Measurements from ENCODE around the gene NEK3.
"Not testable (repeated sequence)": the region's sequence is repeated elsewhere in the genome, so short reads cannot be mapped to it uniquely, and the experiment has no call there.

NEK3 gene

DNA sequence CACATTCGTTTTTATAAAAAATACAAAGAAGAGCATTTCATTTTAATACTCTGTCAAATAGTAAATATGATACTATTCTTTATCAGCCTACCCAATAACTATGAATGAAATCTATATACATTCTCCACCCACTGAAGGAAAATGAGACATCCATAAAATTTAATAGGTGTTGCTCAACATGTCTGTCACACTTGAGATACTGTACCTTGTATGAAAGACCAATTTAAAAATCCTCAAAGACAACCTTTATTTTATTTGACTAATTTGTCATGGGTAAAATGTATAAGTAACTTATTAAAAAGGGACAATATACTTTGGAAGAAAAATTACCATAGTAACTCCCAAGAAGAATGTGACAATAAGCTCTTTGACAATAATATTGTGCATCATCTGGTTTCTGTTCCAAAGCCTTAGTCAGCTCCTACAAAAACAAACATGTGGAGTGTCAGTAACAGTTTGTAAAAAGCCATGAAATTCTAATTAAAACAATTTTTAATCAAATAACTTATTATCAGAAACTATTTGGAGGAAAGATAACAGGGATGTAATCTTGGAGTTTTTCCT is 11.5 kb upstream of the NEK3 start:
- DNase-seq (ENCODE audit: low read depth, low spot score) = not testable (repeated sequence)

DNA sequence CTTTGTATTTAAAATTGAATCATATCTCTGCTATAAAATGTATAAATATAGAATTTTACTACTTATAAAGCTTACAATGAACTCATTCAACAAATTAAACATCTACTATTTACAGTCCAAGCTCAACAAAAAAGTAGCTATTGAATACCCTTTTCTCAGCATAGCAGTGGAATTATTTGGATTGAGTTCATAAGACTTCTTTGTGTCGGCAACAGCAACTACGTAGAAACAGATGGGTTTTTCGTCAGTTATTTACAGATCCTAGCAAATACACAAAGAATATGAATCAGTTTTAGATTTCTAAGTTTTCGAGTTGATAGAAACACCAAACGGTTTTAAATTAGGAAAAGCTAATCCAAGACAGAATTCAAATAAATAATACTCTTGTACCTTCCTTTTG is 10.4 kb upstream of the NEK3 start:
- no peak for DNase-seq (ENCODE audit: low read depth, low spot score)

DNA sequence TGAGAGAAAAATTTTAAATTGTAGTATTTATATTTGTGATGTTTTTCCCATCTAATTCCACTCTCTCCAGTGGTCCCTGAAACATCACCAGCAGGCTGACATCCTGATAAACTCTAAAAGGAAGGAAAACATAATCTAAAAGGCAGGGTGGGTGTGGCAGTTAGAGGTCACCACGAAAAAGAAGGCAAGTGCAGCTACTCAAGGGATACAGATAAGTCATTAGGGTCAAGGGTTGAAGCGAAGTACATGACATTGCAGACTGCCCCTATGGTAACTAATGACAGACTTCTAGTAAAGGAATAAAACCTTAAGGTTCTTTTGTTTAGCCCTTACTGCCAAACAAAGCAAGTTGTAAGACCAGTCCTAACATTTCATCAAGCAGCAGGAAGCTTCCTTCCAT is 6.0 kb upstream of the NEK3 start:
- DNase-seq (ENCODE audit: low read depth, low spot score) = no peak

DNA sequence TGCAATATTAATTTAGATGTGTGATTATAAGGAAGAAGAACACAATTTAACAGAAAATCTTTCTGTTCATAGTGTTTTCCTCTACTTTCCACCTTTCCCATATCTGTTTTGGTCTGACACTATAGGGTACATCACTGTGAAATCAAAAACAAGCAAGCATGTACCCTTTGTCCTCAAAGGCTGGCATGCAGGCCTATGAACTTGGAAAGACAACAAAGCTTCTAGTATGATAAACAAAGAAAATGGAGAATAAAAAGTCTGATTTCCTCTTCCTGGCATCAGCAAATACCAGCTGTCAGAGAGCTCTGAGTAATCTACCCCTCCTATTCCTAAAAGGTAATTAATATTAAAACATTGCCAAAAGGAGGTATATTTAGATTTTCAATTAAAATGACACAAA is 5.6 kb upstream of the NEK3 start:
- DNase-seq (ENCODE audit: low read depth, low spot score) = no peak

DNA sequence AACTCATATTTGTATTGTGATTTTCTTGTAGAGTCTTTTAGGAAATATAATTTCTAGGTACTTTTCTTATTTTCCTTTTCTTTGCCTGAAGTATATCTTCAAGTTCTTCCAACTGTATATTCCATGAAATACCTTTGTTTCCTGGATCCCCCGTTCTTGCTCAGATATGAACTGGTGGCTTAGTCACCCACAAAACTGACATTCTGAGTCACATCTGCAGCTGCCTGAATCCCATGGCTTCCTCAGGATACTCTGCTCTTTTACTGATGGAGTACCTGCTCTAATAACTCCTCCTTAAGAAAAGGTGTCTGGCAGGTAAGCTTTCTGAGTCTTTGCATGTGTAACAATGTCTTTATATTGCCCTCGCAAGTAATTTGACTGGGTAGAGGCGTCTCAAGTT is 4.5 kb upstream of the NEK3 start:
- DNase-seq (ENCODE audit: low read depth, low spot score) = not testable (repeated sequence)

DNA sequence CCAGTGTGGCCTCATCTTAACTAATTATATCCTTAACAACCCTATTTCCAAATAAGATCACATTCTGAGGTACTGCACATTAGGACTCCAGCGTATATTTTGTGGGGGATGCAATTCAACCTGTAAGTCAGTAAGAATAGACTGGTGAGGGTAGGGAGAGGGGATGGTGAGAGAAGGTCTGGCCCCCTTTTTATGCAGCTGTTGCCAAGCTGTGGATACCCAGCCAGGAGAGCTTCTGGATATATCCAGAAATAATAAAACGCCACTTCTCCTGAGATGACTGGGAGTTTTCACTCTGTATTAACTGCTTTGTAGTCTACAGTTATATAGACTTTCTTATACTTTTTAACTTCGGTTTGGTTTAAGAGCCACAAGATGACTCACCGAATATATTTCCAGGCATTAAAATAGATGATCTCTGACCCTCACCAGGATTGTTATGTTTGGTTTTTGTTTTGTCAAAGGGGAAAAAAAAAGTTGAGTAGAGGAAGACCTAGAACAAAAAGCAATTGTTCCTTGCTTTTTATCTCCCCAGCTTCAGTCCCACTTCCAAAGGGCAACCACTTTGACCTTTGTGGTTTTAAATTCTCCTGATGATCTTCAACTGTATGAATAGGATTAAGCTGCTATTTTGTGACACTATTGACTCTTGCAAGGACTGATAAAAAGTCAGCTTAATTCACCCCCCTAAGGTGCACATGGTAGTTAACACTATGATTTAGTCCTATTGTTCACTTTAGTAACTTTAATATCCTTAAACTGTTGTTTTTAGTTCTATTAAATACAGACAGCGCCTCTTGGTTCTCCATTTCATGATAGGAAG is 3.1 kb upstream of the NEK3 start:
- peak; percentile 40 for DNase-seq (ENCODE audit: low read depth, low spot score)

DNA sequence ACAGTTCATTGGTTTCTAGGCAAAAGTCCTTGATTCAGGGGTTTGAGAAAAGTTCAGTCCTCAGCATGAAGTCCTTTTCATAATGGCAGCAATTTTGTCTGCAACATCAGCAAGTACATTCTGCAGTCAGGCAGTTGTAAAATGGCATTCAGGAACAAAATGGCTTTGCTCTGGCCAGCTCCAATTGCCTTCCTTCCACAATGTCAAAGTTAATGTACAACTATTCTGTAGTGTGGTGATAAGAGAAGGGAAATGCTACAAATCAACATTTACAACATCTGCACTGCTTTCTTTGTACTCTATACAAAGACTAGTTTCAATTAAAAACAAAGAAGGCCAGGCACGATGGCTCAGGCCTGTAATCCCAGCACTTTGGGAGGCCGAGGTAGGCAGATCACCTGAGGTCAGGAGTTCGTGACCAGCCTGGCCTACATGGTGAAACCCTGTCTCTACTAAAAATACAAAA is 1.8 kb upstream of the NEK3 start:
- no peak for DNase-seq (ENCODE audit: low read depth, low spot score)

DNA sequence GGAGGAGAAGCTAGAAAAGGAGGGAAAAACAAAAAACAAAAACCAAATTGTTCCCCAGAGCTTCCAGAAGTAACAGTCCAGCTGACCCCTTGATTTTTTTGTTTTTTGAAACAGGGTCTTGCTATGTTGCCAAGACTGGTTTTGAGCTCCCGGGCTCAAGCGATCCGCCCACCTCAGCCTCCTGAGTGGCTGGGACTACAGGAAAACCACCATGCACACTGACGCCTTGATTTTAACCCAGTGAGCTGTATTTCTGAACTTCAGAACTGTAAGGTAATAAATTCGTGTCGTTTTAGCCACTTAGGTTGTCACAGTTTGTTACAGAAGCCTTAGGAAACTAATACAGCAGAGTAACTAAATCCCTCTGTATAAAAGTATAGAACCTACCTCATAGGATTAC is 1.1 kb upstream of the NEK3 start:
- DNase-seq (ENCODE audit: low read depth, low spot score) = no peak

DNA sequence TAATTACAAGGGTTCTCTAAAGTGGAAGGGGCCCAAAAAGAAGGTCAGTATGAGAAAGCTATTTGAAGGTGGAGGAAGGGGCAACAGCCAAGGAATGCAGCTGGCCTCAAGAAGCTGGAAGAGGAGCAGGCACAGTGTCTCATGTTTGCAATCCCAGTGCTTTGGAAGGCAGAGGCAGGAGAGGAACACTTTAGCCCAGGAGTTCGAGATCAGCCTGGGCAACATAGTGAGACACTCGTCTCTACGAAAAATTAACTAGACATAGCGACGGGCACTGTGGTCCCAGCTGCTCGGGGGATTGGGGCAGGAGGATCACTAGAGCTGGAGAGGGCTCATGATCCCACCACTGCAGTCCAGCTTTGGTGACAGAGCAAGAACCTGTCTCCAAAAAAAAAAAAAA is 656 bp upstream of the NEK3 start:
- DNase-seq (ENCODE audit: low read depth, low spot score) = no peak

DNA sequence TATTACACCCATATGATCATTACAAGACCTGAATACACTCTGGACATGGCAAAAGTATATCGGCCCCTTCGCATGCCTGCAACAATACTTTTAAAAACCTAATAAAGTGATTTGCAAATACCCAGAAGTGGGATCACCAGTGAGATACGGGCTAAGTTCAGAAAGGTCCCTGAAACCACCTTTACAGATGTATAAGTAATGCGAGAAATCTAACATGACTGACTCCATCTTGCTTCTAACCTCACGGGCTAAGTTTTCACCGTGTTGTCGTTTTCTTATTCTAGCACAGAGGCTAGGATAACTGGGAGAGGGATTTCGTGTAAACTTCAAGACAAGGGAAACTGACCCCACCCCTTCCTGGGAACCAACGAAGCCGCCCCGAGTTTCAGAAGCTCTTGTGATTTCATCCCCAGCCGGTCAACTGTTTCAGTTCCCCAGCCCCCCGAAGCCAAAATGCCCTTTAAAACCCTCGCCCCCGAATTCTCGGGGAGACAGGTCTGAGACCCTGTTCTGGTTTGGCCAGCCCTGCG is 703 bp downstream of the NEK3 start:
- no peak for DNase-seq (ENCODE audit: low read depth, low spot score)

DNA sequence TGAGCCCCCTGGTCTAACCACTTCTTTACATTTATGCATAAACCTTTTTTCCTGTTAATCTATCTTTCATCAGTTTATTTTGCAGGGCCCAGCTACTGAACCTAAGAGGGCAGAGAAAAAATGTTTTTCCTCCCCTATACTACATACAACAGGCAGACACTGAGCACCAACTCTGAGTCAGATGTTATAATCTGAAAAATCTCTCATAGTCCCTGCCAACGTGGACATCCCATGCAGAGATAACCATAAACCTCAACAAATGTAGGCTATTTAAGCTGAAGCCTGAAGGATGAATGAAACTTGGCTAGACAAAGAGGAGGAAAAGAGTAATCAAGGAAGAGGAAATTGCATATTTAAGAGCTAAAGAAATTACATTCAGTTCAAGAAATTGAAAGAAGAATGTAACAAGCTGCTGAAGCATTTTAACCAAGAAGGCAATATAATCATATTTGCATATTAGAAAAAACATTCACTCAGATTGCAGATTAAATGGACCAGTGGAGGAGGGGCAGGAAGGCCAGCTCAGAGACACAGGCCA is 2.6 kb downstream of the NEK3 start:
- no peak for DNase-seq (ENCODE audit: low read depth, low spot score)

DNA sequence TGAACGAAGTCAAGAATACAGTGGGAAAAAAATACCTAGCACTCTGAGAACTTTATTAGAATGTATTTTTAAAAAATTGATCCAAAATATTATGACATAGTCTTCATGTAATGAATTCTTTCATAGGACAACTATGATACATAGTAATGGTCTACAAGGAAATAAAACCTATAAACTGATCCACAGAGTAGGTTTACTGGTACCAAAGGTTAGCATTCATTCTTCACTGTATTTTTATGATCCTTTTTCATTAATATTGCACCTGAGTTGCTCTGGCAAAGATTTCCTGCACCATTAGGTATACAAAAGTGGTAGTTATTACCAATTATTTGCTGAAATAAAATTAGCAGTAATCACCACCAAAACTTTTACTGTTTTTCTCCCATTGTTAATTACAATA is 4.2 kb downstream of the NEK3 start:
- no peak for DNase-seq (ENCODE audit: low read depth, low spot score)

DNA sequence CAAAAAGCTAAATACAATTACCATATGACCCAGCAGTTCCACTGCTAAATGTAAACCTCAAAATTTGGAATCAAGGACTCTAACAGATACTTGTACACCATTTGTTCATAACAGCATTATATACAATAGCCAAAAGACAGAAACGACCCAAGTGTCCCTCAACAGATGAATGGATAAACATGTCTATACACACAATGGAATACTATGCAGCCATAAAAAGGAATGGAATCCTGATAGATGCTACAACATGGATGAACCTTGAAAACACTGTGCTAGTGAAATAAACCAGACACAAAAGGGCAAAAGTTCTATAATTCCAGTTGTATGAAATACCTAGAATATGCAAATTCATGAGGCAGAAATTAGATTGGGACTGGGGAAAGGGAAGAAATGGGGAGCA is 12.2 kb downstream of the NEK3 start:
- DNase-seq (ENCODE audit: low read depth, low spot score) = no peak

DNA sequence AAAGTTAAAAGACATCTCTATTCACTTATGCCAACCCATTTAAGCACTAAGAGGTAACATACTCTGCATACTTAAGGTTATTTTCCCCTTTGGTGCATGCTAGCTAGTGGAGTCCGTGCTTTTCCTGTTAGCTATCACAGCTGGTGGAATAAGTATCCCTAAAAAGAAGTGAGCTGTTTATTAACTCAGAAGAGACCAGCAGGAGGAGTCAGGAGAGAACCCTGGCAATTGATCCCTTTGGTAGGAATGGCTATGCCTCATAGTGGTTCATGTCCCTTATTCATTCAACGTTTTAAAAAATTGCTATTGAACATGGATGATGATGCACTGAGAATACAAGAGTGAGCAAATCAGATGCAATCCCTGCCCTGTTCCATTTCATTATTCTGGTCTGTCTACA is 18.1 kb downstream of the NEK3 start:
- DNase-seq (ENCODE audit: low read depth, low spot score) = no peak

DNA sequence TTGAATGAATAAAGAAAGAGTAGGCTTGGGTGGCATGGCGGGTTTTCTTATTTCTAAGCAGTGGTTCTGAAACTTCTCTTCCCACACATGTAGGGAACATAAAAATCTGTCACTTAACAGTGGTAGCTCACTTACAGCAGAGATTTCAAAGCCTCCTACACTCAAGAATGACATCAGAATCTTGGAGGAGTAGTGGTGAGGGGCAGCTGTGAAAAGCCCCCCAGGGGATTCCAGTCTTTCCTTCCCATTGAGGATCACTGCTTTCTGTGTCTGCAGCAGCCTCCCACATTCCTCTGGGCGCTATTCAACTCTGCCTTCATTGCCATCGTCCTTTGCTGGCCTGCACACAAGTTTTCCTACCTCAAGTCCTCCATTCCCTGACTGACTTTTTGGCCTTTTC is 21.9 kb downstream of the NEK3 start:
- no peak for DNase-seq (ENCODE audit: low read depth, low spot score)

DNA sequence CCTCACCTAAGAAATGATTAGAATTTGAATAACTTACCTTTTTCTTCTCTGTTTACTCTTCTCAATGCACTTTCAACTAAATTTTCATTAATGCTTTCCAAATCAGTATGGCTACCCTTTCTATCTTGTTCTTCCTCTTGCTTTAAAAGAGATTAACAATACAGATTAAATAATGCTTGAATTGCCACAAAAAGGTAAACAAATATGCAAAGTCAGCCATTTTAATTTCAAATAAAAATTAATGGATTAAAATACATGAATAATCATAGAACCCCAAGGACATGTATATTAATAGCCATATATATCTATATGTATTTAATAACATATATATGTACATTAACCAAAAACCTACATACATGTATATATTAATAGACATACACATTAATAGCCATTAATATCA is 22.6 kb downstream of the NEK3 start:
- no peak for DNase-seq (ENCODE audit: low read depth, low spot score)

DNA sequence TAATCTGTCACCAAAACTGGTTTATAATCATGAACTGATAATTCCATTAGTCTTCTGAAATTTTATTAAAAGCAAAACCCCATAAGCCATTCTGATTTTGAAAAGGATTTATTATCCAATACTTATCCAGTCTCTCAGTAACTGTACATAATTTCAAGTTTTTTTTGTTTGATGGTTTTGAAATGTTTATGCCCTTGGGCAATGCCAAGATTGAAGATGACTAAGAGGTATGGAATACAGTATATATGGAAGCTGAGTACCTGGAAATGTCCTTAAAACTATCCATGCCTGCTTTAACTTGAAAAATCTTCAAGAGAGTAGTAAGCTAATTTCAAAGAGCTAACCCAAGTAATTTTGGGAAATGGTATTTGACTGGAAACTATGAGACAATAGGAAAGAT is 28.8 kb downstream of the NEK3 start:
- DNase-seq (ENCODE audit: low read depth, low spot score) = no peak

DNA sequence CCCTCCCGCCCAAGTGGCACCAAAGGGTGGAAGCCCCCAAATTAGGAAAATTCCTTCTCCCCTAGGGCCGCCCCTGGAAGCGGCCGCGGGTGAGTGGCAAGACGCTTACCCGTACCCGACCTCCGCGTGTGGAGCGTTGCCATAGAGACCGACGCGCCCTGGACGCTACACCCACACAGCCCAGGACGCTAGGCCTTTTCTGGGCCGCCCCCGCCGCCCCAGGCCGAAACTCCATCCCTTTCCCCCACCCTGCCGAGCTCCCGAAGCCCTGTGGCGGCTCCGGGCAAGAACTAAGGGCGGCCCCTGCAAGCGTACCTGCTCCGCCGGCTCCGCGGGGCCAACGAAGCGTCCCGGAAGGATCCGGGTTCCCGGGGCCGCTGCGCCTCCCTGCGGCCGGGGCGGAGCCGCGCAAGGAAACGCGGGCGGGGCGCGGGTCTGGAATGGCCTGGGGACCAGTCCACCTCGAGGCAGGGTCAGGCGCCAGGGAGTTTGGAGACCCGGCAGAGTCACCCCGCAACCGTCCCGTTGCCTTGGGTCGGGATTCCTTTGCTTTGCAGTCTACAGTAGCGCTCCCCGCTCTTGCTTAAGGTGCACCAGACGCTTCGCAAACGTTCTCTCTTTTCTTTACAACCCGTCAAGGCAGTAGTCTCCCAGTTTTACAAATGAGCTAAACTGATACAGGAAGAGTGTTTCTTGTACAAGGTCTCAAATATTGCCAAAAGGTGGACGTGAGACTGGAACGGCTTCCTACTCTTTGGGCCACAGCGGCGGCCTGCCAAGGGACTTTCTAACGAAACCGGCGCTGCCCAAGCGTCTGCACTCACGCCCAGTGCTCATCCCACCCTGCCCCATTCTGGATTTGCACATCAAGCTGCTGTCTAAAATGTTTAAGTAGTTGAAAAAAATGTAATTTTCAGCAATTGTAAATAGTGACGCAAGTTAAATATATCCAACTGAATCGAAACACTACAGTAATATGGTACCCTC is 30.4 kb downstream of the NEK3 start, which contains the start of gene NEK5:
Gene NEK5 (minus strand): TSS at position 360 of the 987 bp plus-strand sequence. CDS start 1,591 bp downstream, outside the sequence.
- DNase-seq (ENCODE audit: low read depth, low spot score) = no peak

DNA sequence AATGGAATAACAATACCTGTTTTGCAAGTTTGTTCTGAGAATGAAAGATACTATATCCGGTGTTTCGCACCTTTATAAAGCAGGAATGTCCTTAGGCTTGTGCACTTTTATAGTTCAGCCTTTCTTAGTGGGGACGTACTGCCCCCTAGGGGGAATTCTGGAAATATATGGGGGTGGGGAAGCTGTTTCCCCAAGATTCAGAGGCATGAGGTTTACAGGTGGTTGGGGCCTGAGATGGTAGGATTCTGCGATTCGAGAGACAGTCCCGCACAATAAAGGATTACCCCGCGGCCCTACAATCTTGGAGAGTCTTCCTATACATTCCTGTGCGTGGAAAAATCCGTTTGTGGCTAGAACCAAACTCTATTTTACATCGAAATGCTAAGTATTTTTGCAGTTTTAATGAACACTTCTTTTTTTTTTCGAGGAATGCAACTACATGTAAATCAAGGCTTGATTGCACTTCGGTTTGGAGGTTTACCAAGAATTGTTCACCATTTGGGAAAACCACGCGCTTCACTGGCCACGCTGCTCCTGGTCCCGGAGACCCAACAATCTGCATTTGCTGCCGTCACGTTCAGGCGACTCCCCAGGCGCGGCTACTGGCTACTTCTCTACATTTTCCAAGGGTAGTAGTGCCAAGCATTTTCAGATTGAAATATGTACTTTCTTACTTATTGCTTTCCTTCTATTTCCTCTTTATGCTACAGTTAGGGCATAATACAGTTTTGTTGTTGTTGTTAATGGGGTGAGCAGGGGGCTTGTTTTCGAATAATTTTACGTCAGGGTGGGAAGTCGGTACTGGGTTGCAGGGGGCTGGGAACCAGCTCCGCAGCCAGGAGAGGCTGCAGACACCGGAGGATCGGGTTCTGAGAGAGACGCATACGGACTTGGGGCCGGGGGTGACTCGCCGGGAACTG is 31.4 kb downstream of the NEK3 start:
- no peak for DNase-seq (ENCODE audit: low read depth, low spot score)

DNA sequence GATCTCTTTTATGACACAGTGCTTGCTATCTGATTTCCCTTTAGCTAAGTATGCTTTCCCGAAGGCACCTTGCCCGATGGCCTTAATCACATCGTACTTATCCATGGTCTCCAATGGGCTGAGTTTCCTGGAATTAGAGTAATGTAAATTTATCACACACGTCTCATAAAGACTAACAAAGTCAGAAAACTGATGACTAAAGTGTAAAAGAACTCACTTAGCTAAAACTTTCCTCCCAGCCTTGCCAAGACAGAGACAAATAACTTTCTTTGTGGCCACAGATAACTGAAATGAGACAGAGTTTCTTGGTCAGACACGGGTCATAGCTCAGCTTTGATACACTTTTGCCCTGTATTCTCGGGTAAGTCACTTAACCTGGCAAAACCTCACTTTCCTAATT is 32.0 kb downstream of the NEK3 start:
- DNase-seq (ENCODE audit: low read depth, low spot score) = no peak

DNA sequence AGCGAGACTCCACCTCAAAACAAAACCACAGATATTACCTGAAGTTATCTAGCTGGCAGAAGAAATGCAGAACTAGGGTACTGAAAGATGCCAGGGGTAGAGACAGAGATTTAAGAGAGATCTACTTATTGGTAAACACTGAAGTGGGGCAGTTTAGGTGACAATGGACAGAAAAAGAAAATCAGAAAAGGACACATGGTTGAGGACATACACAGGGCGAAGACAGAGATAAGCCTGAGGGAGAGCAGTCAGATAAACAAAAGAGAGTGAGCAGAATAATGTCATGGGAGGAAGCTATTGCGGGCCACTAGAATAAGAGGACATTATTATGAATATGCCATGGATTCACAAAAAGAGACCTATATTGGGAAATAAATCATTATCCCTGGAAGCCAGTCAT is 33.9 kb downstream of the NEK3 start:
- DNase-seq (ENCODE audit: low read depth, low spot score) = no peak

Data from brain pericyte (primary cell).